Liver (tissue), 9 donors: ENCODE measurements around the gene KRTAP25-1. TPM values are rescaled to one million over a fixed set of nuclear protein-coding genes. Genes with fewer than 3 reads are reported as not detected.

Experiments used
- DNase-seq: peaks from one replicate; pipeline ENCODE4 v3.0.0-alpha.2; 2017; ENCODE audit warnings: low spot score
- H3K27ac ChIP-seq, 2 donors: one replicate each; pipeline ENCODE4 v1.7.0; 2013; ENCODE audit warnings: inconsistent platforms in 2 of 2, low read length in 2 of 2, control low read depth in 1 of 2, low read depth in 1 of 2, mild to moderate bottlenecking in 1 of 2
- H3K27me3 ChIP-seq, 4 donors: one replicate each; pipeline versions ENCODE4 v1.6.1 to v1.7.0; 2013; ENCODE audit warnings: low read length in 3 of 4, inconsistent platforms in 1 of 4, mild to moderate bottlenecking in 1 of 4, moderate library complexity in 1 of 4; ENCODE audit not compliant: control insufficient read depth in 4 of 4, insufficient read depth in 4 of 4
- H3K36me3 ChIP-seq, 4 donors: one replicate each; pipeline versions ENCODE4 v1.6.1 to v1.7.0; 2013; ENCODE audit warnings: low read length in 3 of 4, mild to moderate bottlenecking in 3 of 4, low read depth in 1 of 4, moderate library complexity in 1 of 4; ENCODE audit not compliant: control insufficient read depth in 4 of 4, insufficient read depth in 3 of 4
- H3K4me1 ChIP-seq, 4 donors: one replicate each; pipeline versions ENCODE4 v1.6.1 to v1.7.0; 2013; ENCODE audit warnings: low read length in 3 of 4, mild to moderate bottlenecking in 3 of 4, moderate library complexity in 1 of 4; ENCODE audit not compliant: control insufficient read depth in 4 of 4, insufficient read depth in 4 of 4
- H3K4me3 ChIP-seq, 3 donors: one replicate each; pipeline versions ENCODE4 v1.6.1 to v1.7.0; 2013; ENCODE audit warnings: low read length in 3 of 3, control low read depth in 1 of 3, low read depth in 1 of 3, mild to moderate bottlenecking in 1 of 3
- H3K9ac ChIP-seq, 2 donors: one replicate each; pipeline ENCODE4 v1.7.0; 2013; ENCODE audit warnings: low read length in 2 of 2, mild to moderate bottlenecking in 2 of 2, moderate library complexity in 2 of 2, control low read depth in 1 of 2, low read depth in 1 of 2
- H3K9me3 ChIP-seq, 4 donors: one replicate each; pipeline versions ENCODE4 v1.6.1 to v1.7.0; 2013; ENCODE audit warnings: low read length in 3 of 4; ENCODE audit not compliant: control insufficient read depth in 4 of 4
- ATF3 ChIP-seq: IDR thresholded peaks from 2 replicates; pipeline ENCODE4 v1.6.1; 2016; ENCODE audit warnings: antibody characterized with exemption
- CTCF ChIP-seq: fragments of 150-350 bp; IDR thresholded peaks from 2 replicates; pipeline ENCODE4 v1.5.1; 2017; ENCODE audit warnings: improper control_type of control experiment, low read depth, low read length; ENCODE audit not compliant: missing input control
- EGR1 ChIP-seq, 2 donors: IDR thresholded peaks; 2 replicates each; pipeline ENCODE4 v1.6.1; 2016 to 2018; ENCODE audit warnings: antibody characterized with exemption in 2 of 2, low read depth in 2 of 2
- FOXA1 ChIP-seq: IDR thresholded peaks from 2 replicates; pipeline ENCODE4 v1.6.1; 2016; ENCODE audit warnings: antibody characterized with exemption
- FOXA2 ChIP-seq: IDR thresholded peaks from 2 replicates; pipeline ENCODE4 v1.6.1; 2016; ENCODE audit warnings: antibody characterized with exemption
- GABPA ChIP-seq, 2 donors: IDR thresholded peaks in 1 of 2; conservative IDR thresholded peaks in 1 of 2; 2 replicates each; pipeline ENCODE4 v1.6.1; 2016; ENCODE audit warnings: antibody characterized with exemption in 2 of 2, mild to moderate bottlenecking in 1 of 2, moderate library complexity in 1 of 2
- HNF4A ChIP-seq, 2 donors: conservative IDR thresholded peaks; 2 replicates each; pipeline ENCODE4 v1.6.1; 2016; ENCODE audit warnings: antibody characterized with exemption in 2 of 2, mild to moderate bottlenecking in 2 of 2
- HNF4G ChIP-seq: IDR thresholded peaks from 2 replicates; pipeline ENCODE4 v1.6.1; 2016; ENCODE audit warnings: antibody characterized with exemption
- JUND ChIP-seq, 2 donors: IDR thresholded peaks; 2 replicates each; pipeline ENCODE4 v1.6.1; 2016; ENCODE audit warnings: antibody characterized with exemption in 2 of 2
- NR2F2 ChIP-seq: IDR thresholded peaks from 2 replicates; pipeline ENCODE4 v1.6.1; 2016; ENCODE audit warnings: antibody characterized with exemption
- RXRA ChIP-seq, 2 donors: IDR thresholded peaks; 2 replicates each; pipeline ENCODE4 v1.6.1; 2017 to 2018; ENCODE audit warnings: antibody characterized with exemption in 2 of 2, mild to moderate bottlenecking in 1 of 2
- SP1 ChIP-seq: IDR thresholded peaks from 2 replicates; pipeline ENCODE4 v1.6.1; 2018; ENCODE audit warnings: antibody characterized with exemption, mild to moderate bottlenecking
- TAF1 ChIP-seq: conservative IDR thresholded peaks from 2 replicates; pipeline ENCODE4 v1.6.1; 2016; ENCODE audit warnings: antibody characterized with exemption, mild to moderate bottlenecking
- YY1 ChIP-seq: IDR thresholded peaks from 2 replicates; pipeline ENCODE4 v1.6.1; 2016; ENCODE audit warnings: antibody characterized with exemption, mild to moderate bottlenecking
- WGBS: extraction: QIAGEN DNeasy Blood & Tissue Kit; methylation state at CpG from one replicate; pipeline ENCODE4 v1.1.7; 2013; 5-methylcytosine and 5-hydroxymethylcytosine counted together
- polyA plus RNA-seq, 2 donors: library from polyadenylated mRNA; stranded (reverse) in 1 of 2; unstranded in 1 of 2; fragments of 200-250 nt in 1 of 2; fragments of >200 nt in 1 of 2; fragmentation: Nextera tagmentation in 1 of 2; extraction: Ambion mirVana in 1 of 2; gene quantifications; one replicate each; pipeline versions ENCODE4 v1.2.1 to v1.2.3, GENCODE V29; 2013 to 2015
- total RNA-seq, 2 donors: library from RNA; depleted of rRNA; stranded (reverse); fragments of >200 nt; gene quantifications; one replicate each; pipeline ENCODE4 v1.2.3, GENCODE V29; 2014
- TF ChIP-seq, protein P1 (sequence below): IDR thresholded peaks from 2 replicates; pipeline ENCODE4 v1.6.1; 2016; ENCODE audit warnings: antibody characterized with exemption, mild to moderate bottlenecking
- TF ChIP-seq, protein P2 (sequence below): IDR thresholded peaks from 2 replicates; pipeline ENCODE4 v1.6.1; 2016; ENCODE audit warnings: antibody characterized with exemption
- TF ChIP-seq, protein P3 (sequence below): IDR thresholded peaks from 2 replicates; pipeline ENCODE4 v1.6.1; 2016; ENCODE audit warnings: antibody characterized with exemption
- donor health status: healthy.
- donor health status: healthy.
- donor health status: healthy.
- donor health status: healthy.
- donor health status: healthy.

The KRTAP25-1 gene
- total and polyA plus RNA-seq, 4 donors: not detected

- H3K4me3 ChIP-seq: no peak overlapping the region
- H3K9ac ChIP-seq: no peak overlapping the region
- H3K36me3 ChIP-seq: no peaks in the 10 kb centered on the region
- H3K27ac ChIP-seq: no peak overlapping the region
- no peaks in the 10 kb centered on the region for H3K4me1 ChIP-seq
- peaks cover 0 to 6% (median 0%) of the 10 kb centered on the region in 4 donors for H3K27me3 ChIP-seq
- TF ChIP-seq SP1: no peak
- TF ChIP-seq YY1: no peak
- no peak for TF ChIP-seq ATF3
- TF ChIP-seq GABPA (IDR thresholded peaks at IDR 0.05 in 1 of 2, conservative IDR thresholded peaks at IDR 0.05 in 1 of 2): no peak
- TF ChIP-seq NR2F2: no peak
- TF ChIP-seq RXRA (IDR thresholded peaks at IDR 0.05): no peak
- no peak for TF ChIP-seq HNF4A (conservative IDR thresholded peaks at IDR 0.05)
- TF ChIP-seq, protein P1, sequence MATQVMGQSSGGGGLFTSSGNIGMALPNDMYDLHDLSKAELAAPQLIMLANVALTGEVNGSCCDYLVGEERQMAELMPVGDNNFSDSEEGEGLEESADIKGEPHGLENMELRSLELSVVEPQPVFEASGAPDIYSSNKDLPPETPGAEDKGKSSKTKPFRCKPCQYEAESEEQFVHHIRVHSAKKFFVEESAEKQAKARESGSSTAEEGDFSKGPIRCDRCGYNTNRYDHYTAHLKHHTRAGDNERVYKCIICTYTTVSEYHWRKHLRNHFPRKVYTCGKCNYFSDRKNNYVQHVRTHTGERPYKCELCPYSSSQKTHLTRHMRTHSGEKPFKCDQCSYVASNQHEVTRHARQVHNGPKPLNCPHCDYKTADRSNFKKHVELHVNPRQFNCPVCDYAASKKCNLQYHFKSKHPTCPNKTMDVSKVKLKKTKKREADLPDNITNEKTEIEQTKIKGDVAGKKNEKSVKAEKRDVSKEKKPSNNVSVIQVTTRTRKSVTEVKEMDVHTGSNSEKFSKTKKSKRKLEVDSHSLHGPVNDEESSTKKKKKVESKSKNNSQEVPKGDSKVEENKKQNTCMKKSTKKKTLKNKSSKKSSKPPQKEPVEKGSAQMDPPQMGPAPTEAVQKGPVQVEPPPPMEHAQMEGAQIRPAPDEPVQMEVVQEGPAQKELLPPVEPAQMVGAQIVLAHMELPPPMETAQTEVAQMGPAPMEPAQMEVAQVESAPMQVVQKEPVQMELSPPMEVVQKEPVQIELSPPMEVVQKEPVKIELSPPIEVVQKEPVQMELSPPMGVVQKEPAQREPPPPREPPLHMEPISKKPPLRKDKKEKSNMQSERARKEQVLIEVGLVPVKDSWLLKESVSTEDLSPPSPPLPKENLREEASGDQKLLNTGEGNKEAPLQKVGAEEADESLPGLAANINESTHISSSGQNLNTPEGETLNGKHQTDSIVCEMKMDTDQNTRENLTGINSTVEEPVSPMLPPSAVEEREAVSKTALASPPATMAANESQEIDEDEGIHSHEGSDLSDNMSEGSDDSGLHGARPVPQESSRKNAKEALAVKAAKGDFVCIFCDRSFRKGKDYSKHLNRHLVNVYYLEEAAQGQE: no peak
- no peak for TF ChIP-seq TAF1
- TF ChIP-seq, protein P2, sequence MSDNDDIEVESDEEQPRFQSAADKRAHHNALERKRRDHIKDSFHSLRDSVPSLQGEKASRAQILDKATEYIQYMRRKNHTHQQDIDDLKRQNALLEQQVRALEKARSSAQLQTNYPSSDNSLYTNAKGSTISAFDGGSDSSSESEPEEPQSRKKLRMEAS: no peak
- TF ChIP-seq, protein P3, sequence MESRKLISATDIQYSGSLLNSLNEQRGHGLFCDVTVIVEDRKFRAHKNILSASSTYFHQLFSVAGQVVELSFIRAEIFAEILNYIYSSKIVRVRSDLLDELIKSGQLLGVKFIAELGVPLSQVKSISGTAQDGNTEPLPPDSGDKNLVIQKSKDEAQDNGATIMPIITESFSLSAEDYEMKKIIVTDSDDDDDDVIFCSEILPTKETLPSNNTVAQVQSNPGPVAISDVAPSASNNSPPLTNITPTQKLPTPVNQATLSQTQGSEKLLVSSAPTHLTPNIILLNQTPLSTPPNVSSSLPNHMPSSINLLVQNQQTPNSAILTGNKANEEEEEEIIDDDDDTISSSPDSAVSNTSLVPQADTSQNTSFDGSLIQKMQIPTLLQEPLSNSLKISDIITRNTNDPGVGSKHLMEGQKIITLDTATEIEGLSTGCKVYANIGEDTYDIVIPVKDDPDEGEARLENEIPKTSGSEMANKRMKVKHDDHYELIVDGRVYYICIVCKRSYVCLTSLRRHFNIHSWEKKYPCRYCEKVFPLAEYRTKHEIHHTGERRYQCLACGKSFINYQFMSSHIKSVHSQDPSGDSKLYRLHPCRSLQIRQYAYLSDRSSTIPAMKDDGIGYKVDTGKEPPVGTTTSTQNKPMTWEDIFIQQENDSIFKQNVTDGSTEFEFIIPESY: no peak
- no peak for TF ChIP-seq JUND (IDR thresholded peaks at IDR 0.05)
- TF ChIP-seq HNF4G: no peak
- no peak for TF ChIP-seq EGR1 (IDR thresholded peaks at IDR 0.05; ENCODE audit: low read depth in 2 of 2)
- no peak for TF ChIP-seq FOXA2
- TF ChIP-seq FOXA1: no peak
- no peak for TF ChIP-seq CTCF
- DNase-seq: no peak
- 66% methylated on average over 5 of the region's 5 CpGs for WGBS
- H3K9me3 ChIP-seq: no peaks in the 10 kb centered on the region
Measured at GRCh38 chr21:30271156-30271555, 18.2 kb downstream of the KRTAP25-1 start.
